NCI-H524 treated with DMSO at 0.1 percent for 48 hours (cell line): ENCODE measurements around the gene GRIK5.
"Not testable (repeated sequence)": the region's sequence is repeated elsewhere in the genome, so short reads cannot be mapped to it uniquely, and the experiment has no call there.

Source experiments
- DNase-seq: peaks from one replicate; lab custom pipeline; 2025; lab: John Stamatoyannopoulos, UW

GRIK5 gene

DNA sequence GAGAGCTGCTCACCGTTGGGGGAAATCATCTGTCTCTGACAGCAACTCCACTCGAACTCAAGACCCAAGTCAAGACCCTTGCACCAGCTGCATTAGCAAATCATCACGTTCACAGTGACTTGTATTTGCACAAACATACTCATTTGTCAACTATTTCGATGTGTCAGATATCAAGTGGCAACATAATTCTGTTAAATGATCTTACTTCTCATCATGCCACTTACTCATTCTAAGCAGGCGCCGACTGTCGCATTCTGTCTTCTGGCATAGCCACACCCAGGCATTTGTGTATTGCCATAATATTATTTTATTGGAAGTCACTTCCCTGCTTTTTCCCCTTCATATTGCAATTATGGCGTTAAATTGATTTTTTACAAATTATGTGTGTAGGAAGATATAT, 53.0 kb downstream of the GRIK5 start:
- DNase-seq = no peak

- not testable (repeated sequence) for DNase-seq
These were observed 57.3 kb downstream of the GRIK5 start for GRCh38 chr19:42012747-42013146.

DNA sequence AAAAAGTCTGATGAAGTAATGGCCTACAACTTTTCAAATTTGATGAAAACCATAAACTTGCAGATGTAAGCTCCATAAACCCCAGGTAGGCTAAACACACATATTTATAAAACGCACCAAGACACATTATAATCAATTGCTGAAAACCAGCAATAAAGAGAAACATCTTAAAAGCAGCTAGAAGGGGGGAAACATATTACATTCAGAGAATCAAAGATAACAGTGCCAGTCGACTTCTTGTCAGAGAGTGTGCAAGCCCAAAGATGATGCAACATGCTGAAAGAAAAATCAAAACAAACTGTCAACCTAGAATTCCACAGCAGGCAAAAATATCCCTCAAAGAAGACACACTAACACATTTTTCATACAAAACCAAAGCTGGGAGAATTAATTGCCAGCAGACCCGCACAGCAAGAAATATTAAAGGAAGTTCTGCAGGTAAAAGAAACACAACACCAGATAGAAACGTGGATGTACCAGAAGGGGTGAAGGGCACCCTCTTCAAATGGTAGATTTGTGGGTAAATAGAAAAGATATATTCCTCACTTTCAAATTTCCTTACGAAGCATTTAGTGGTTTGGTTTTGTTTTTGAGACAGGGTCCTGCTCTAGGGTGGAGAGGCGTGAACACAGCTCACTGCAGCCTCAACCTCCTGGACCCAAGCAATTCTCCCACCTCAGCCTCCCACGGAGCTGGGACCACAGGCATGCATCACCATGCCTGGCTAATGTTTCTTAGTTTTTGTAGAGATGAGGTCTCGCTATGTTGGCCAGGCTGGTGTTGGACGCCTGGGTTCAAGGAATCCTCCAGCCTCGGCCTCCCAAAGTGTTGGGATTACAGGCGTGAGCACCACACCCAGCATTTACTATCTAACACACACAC, 59.5 kb downstream of the GRIK5 start:
- DNase-seq = no peak

GRCh38 chr19:42006569-42006968, 63.4 kb downstream of the GRIK5 start:
- DNase-seq = no peak

DNA sequence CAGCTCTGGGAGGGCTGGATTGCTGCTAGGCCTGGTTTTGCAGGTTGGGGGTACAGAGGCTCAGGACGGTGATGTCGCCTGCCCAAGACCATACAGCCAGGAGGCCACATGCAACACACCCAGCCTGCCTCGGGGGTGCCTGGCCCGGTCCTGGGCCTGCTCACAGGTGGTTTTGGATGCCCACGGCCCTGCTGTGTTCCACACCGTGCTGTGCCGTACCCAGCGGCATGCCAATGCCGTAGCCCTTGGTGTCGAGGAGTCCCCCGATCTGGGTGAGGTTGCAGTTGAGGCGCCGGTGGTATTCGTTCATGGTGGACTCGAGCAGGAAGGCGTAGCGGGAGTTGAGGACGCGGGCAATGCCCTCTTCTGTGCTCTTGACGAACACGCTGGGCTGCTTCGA, 64.5 kb downstream of the GRIK5 start:
- DNase-seq = no peak

GRCh38 chr19:42003506-42004294, 66.3 kb downstream of the GRIK5 start:
- no peak for DNase-seq

DNA sequence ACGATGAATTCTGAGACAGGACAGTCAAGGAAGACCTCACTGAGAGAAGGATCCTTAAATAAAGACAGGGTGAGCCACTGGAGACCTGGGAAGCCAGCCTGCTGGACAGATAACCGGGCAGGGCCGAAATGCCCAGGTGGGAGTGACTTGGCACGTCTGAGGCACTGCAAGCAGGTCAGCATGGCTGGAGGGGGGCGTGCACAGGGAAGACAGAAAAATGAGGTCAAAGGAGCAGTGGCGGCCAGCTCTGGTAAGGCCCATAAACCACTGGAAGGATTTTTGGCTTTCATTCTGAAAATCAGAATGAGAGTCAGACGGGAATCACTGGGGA, 70.2 kb downstream of the GRIK5 start:
- no peak for DNase-seq

DNA sequence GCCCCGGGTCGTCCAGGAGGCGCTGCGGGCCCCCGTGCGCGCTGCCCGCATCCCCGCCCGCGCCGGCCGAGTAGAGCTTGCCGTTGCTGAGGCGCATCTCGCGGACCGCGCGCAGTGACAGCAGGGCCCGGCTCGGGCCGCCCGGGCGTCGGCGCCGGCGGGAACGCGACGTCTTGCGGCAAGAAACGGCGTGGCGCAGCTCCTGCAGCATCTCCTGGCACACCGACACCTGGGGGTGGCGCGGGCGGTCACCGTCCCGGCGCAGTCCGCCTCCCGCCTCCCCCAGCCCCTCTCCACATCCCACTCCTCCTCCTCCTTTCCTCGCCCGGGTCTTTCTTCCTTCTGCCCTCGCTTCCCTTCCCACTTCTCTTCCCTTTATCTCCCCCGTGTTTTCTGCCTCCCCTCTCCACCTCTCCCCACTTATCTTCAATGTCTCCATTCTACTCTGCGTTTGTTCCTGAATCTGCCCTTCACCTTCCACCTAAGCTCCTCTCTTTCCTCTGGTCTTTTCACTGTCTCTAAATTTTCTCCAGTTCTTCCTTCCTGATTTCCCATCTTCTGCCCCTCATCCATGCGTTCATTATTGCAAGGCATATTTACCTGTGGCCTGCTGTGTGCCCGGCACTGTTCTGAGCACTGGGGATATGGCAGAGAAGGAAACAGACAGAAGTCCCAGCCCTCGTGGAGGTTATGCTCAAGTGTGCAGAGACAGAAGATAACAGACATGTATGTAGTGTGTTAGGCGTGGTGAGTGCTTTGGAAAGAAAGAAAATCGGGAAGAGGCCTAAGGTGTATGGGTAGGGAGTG, 70.7 kb downstream of the GRIK5 start:
- DNase-seq = no peak

DNA sequence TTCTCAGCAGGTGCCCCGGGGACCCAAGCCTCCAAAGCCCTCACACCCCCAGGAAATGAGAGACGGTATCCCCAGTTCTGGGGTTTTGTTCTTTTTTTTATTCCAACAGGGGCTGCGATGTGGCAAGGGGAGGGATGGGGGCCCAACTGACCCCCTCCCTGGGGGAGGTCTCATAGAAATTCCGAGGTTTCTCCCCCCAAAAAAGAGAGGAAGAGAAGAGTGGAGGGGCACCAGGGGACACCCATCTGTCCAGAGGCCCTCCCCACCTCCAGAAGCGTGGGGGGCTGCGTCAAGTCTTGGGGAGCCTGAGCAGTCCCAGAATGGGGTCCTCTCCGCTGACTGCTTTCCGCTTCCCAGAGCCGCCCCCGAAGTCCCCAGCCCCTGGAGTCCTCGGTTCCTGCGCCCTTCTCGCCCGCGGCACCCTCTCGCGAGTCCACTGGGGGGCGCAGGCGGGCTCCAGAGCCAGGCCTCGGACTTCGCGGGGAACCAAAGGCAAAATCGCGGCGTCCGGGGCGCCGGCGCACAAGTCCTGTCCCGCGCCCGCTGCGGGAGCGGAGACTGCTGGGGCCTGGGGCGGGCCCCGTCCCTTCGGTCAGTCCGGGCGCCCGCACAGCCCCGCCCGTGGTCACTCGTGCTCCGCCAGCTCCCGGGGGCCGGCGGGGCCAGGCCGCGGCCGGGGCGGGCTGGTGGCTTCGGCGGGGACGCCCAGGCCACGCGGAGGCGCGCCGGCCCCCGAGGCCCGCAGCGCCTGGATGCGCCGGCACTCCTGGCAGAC, 71.6 kb downstream of the GRIK5 start:
- DNase-seq = no peak

DNA sequence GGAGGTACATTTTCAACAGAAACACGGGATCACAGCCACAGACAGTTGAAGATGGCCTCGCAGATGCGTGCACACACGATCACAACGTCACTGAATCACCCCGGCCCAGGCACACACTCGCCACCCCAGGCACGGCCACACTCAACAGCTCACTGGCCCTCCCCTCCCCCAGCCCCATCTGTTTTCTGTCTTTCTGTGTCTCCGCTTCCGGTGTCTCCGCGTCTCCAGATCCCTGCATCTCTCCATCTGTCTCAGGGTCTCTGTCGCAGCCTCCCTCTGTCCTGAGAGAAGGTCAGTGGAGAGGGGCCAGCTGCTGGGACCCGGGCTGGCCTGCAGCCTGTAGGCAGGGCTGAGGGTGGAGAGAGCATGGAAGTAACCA, 72.2 kb downstream of the GRIK5 start:
- DNase-seq = peak; percentile 87

DNA sequence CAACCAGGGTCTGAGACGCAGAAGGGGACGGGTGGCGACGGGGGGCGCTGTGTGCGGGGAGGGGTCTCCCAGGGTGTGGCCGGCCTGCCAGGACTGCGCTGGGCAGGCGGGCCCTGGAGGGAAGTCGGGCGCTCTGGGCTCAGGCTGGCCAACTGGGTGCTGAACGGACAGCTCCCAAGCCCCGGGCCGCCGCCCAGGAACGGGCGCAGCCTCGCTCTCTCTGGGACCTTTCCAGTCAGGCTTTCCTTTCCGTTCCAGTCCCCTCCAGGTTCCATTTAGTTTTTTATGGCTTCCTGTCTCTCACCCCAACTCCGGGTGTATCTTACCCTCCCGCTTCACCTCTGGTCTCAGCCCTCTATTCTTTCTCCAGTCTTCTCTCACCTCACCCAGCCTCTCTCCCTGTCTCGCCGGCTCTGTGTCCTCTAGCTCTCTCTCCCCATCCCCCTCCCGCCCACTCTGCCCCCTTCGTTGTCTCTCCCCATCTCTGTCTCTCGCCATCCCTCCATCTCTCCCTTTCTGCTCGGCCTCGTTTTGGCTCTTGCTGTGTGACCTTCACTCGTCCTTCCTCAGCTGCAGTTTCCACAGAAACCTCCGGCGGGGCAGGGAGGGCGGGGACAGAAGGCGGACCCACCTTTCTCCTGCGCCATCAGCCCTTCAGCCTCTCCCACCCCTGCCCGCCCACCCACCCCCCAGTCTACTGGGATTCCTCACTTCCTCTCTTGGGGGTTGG, 72.7 kb downstream of the GRIK5 start:
- no peak for DNase-seq

DNA sequence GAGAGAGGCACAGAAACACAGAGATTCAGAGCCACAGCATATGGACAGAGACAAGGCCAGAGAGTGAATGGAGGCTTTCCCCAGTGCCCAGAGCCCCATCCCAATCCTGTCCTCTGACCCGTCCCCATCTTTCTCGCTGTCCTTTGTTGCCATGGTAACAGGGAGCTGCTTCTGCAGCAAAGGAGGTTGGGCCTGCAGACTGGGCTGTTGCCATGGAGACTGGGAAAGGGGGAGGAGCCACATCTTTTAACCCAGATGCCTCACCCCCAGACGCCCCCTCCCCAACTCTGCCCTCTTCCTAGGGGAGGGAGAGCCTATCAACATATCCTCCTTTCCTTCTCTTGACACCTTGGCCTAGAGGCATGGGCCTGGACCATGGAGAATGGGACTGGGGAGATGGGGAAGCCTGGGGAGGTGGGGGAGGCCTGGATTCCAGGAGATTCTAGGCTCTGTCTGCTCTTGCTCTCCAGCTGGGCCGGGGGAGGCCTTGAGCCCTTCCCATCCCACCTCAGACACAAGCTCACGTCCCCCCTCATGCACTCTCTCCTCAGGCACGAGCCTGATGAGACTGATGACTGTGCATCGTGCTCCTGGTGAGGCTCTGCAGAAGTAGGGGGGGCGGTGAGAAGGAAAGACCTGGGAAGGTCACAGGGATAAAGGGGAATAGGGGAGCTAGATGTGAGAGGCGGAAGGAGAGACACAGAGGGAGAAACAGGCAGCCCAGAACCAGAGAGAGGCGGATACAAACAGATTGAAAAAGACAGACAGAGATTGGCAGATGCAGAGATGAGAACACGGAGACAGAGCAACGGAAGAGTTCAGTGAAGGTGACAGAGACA, 73.8 kb downstream of the GRIK5 start:
- DNase-seq = peak; percentile 38

- DNase-seq = no peak
These were observed 74.7 kb downstream of the GRIK5 start for GRCh38 chr19:41994994-41995958.

GRCh38 chr19:41994521-41994971, 75.5 kb downstream of the GRIK5 start:
- DNase-seq = no peak

GRCh38 chr19:41993612-41994483, 76.2 kb downstream of the GRIK5 start, which contains the start of gene ATP1A3:
TSS of gene ATP1A3 (minus strand) at chr19:41994230. CDS start at chr19:41994076, 154 bp downstream.
- peak; percentile 37 for DNase-seq

GRCh38 chr19:41991925-41992569, 78.0 kb downstream of the GRIK5 start:
- DNase-seq = not testable (repeated sequence)

GRCh38 chr19:41991025-41991424, 79.0 kb downstream of the GRIK5 start:
- no peak for DNase-seq
